Chondrocyte (in vitro differentiated cells): ENCODE results near the gene OSBPL8. TPM values are rescaled to one million over a fixed set of nuclear protein-coding genes. Genes with fewer than 3 reads are reported as not detected.
"Not testable (repeated sequence)": the region's sequence is repeated elsewhere in the genome, so short reads cannot be mapped to it uniquely, and the experiment has no call there.

Experiments used
- DNase-seq: peaks from one replicate; pipeline ENCODE4 v3.0.0; 2021; ENCODE audit warnings: mixed read lengths, low spot score
- H3K27ac Mint-ChIP-seq: one replicate; pipeline ENCODE4 v1.8.0; 2021; ENCODE audit warnings: mild to moderate bottlenecking, moderate library complexity, mixed read lengths; ENCODE audit not compliant: unreplicated experiment
- H3K27me3 Mint-ChIP-seq: 2 replicates; pipeline ENCODE4 v1.8.0; 2021; ENCODE audit warnings: low read depth, mixed read lengths
- H3K36me3 Mint-ChIP-seq: 2 replicates; pipeline ENCODE4 v1.8.0; 2021; ENCODE audit warnings: low read depth, mixed read lengths
- H3K4me1 Mint-ChIP-seq: 2 replicates; pipeline ENCODE4 v1.8.0; 2021; ENCODE audit warnings: low read depth, mild to moderate bottlenecking, mixed read lengths
- H3K4me3 Mint-ChIP-seq: one replicate; pipeline ENCODE4 v1.8.0; 2021; ENCODE audit warnings: mild to moderate bottlenecking, moderate library complexity, mixed read lengths; ENCODE audit not compliant: unreplicated experiment
- H3K9me3 Mint-ChIP-seq: 2 replicates; pipeline ENCODE4 v1.8.0; 2021; ENCODE audit warnings: low read depth, mixed read lengths
- total RNA-seq: library from RNA; stranded (reverse); gene quantifications from 3 replicates; pipeline ENCODE4 v1.2.1, GENCODE V29; 2021
- TF ChIP-seq, protein P1 (sequence below): fragments of 200-600 bp; sonication (generic); IDR thresholded peaks from 2 replicates; pipeline ENCODE4 v1.5.0; 2021; ENCODE audit warnings: antibody characterized with exemption, mild to moderate bottlenecking, moderate library complexity

OSBPL8 gene
- total RNA-seq, 1 donor from 2014 or later = 105 TPM

DNA sequence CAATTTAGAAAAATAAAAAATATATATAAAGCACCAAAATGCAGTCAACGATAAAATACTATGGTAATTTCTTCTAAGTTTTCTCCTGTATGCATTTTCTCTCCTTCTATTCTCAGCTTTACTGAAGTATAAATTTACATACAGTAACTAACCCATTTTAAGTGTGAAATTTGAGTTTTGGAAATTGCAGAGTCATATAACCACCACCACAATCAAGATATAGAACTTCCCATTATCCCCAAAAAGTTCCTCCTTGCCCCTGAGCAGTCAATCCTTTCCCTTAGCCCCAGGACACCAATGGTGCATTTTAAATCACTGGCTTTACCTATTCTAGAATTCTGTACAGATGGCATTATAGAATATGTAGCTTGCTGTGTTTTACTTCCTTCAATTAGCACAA is 180.3 kb downstream of the OSBPL8 start:
- no peak overlapping the region for H3K27ac Mint-ChIP-seq
- H3K4me3 Mint-ChIP-seq = no peak overlapping the region
- peaks cover 20% of the 10 kb centered on the region for H3K36me3 Mint-ChIP-seq
- H3K4me1 Mint-ChIP-seq = no peaks in the 10 kb centered on the region
- no peaks in the 10 kb centered on the region for H3K27me3 Mint-ChIP-seq
- DNase-seq = no peak
- peaks cover 2% of the 10 kb centered on the region for H3K9me3 Mint-ChIP-seq
- TF ChIP-seq, protein P1, sequence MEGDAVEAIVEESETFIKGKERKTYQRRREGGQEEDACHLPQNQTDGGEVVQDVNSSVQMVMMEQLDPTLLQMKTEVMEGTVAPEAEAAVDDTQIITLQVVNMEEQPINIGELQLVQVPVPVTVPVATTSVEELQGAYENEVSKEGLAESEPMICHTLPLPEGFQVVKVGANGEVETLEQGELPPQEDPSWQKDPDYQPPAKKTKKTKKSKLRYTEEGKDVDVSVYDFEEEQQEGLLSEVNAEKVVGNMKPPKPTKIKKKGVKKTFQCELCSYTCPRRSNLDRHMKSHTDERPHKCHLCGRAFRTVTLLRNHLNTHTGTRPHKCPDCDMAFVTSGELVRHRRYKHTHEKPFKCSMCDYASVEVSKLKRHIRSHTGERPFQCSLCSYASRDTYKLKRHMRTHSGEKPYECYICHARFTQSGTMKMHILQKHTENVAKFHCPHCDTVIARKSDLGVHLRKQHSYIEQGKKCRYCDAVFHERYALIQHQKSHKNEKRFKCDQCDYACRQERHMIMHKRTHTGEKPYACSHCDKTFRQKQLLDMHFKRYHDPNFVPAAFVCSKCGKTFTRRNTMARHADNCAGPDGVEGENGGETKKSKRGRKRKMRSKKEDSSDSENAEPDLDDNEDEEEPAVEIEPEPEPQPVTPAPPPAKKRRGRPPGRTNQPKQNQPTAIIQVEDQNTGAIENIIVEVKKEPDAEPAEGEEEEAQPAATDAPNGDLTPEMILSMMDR = no peak

DNA sequence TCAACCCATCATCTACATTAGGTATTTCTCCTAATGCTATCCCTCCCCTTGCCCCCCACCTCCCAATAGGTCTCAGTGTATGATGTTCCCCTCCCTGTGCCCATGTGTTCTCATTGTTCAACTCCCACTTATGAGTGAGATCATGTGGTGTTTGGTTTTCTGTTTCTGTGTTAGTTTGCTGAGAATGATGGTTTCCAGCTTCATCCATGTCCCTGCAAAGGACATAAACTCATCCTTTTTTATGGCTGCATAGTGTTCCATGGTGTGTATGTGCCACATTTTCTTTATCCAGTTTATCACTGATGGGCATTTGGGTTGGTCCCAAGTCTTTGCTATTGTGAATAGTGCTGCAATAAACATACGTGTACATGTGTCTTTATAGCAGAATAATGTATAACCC is 182.7 kb downstream of the OSBPL8 start:
- H3K27me3 Mint-ChIP-seq, H3K4me1 Mint-ChIP-seq, H3K9me3 Mint-ChIP-seq, H3K4me3 Mint-ChIP-seq, DNase-seq, H3K27ac Mint-ChIP-seq: not testable (repeated sequence)
- H3K36me3 Mint-ChIP-seq = peaks cover 21% of the 10 kb centered on the region

DNA sequence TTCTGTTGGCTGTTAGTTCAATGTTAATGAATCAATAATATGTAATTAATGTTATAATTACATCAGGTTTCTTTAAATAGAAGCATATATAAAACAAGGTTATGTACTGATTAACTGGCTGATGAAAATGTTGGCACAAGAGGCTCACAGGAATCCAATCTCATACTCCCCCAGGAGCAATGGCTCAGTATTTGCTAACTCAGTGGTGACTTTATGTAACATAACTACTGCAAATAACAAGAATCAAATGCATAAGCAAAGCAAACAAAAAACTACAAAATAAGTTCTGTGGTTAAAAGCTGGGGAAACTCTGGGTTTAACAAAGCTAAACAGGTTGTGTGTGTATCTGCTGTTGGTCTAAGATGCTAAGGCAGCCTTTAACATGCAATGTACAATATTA is 183.6 kb downstream of the OSBPL8 start:
- Mint-ChIP-seq H3K27ac (no peak overlapping the region), H3K4me1 (no peaks in the 10 kb centered on the region), H3K9me3 (peaks cover 2% of the 10 kb centered on the region), H3K36me3 (peaks cover 21% of the 10 kb centered on the region), H3K27me3 (no peaks in the 10 kb centered on the region), H3K4me3 (no peak overlapping the region)
- DNase-seq = no peak
- TF ChIP-seq, protein P1 = no peak

DNA sequence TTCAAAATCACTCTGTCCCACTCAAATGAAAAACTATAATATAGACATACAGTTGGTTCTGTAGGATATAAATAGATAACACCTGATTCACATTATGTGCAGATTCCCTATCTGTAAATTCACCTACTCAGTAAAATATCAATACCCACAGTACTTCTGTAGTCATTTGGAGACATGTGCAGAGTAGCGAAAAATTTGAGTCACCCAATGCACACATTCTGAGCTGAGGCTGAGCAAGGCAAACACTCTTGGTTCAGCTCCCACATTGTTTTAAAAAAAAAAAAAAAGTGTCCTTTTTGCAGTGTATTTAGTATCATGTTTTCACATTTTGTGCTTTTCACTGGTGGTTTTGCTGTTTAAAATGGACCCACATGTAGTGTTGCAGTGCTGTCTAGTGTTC is 184.1 kb downstream of the OSBPL8 start:
- TF ChIP-seq, protein P1 = no peak
- peaks cover 22% of the 10 kb centered on the region for H3K36me3 Mint-ChIP-seq
- H3K27ac Mint-ChIP-seq = no peak overlapping the region
- H3K27me3 Mint-ChIP-seq = no peaks in the 10 kb centered on the region
- no peak for DNase-seq
- H3K4me3 Mint-ChIP-seq = no peak overlapping the region
- peaks cover 2% of the 10 kb centered on the region for H3K9me3 Mint-ChIP-seq
- H3K4me1 Mint-ChIP-seq = no peaks in the 10 kb centered on the region

DNA sequence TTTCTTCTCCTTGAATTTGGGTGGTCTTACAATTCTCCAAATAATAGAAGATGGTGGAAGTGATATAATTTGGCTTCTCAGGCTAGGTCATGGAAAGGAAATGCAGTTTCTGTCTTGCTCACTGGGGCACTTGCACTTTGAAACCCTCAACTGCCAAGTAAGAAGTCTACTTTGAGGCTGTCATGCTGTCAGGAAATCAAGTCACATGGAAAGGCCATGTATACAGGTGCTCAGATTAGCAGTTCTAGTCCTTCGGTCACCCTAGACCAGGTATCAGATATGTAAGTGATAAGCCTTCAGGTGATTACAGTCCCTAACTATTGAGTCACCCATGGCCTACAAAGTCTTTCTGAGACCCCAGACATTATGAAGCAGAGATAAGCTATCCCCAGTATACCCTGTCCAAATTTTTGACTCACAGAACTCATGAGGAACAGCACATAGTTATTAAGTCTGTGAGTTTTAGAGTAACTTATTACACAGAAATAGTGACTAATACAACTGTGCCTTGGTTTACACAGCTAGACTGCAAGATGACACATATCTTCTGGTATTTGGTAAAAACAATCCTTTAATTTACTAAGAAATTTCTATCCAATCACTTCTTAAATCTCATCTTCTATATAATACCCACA is 185.1 kb downstream of the OSBPL8 start:
- Mint-ChIP-seq H3K27me3 (no peaks in the 10 kb centered on the region), H3K4me3 (no peak overlapping the region), H3K36me3 (peaks cover 24% of the 10 kb centered on the region), H3K27ac (no peak overlapping the region), H3K4me1 (no peaks in the 10 kb centered on the region), H3K9me3 (peaks cover 2% of the 10 kb centered on the region)
- no peak for DNase-seq
- TF ChIP-seq, protein P1 = no peak

DNA sequence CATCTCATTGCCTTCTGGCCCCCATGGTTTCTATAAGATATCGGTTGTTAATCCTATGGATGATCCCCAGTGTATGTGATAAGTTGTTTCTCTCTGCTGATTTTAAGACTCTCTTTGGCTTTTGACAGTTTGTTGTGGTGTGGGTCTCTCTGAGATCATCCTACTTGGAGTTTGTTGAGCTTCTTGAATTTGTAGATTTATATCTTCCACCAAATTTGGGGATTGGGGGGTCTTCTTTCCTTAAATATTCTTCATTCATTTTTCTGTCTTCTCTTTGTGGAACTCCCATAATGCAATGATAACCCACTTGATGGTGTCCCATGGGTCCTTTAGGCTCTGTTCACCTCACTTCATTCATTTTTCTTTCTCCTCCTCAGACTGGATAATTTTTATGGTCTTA is 191.3 kb downstream of the OSBPL8 start:
- H3K4me3 Mint-ChIP-seq = no peak overlapping the region

More for the DNA sequence above, 191.3 kb downstream of the OSBPL8 start:
- no peak overlapping the region for H3K27ac Mint-ChIP-seq
- no peaks in the 10 kb centered on the region for H3K27me3 Mint-ChIP-seq
- H3K9me3 Mint-ChIP-seq = peaks cover 14% of the 10 kb centered on the region
- DNase-seq = no peak
- H3K36me3 Mint-ChIP-seq = peaks cover 52% of the 10 kb centered on the region
- no peaks in the 10 kb centered on the region for H3K4me1 Mint-ChIP-seq
- TF ChIP-seq, protein P1 = no peak
